Activated CD4-positive, alpha-beta T cell treated with anti-CD3 and anti-CD28 coated beads, Interleukin-2, amount 50 U/mL, for 1 hour (primary cell): ENCODE results near the gene KCNT1.

Experiments
- DNase-seq: peaks from one replicate; pipeline ENCODE4 v3.0.0-alpha.2; 2020

Gene KCNT1

DNA sequence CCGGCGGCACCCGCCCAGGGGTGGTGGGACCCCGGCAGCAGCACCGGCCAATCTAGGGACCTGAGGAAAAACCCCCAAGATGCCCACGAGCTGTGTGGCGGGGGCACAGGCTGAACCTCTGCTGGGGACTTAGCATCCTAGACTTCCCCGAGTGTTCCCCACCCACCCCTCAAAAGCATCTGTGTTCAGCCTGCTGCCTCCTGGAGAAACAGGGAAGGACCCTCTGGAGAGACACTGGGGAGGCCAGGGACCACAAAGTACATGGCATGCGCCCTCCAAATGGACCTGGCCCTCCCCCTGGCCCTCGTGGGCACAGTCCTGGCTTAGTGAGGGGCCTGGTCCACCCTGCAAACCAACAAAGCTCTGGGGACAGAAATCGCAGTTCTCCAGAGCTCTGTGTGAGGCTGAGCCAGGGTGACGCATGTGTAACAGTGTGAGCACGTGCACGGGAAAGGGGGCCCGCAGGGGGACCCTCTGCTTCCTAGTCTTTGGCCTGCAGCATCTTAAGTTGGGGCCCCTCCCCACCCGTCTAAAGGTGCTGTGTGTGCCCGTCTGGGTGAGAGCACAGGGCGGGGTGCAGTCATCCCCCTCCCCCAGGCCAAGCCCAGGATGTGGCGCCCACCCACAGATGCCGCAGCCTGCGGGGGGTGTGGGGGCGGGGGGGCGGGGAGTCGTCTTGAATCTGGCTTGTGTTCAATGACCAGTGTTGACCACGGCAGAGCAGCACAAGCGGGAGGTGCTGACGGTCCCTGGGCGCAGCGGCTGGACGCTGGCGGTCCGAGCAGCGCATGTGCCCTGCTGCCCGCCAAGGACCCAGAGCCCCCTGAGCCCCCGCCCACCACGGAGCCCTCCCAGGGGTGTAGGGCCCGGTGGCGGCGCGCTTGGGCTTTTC, 672 bp upstream of the KCNT1 start:
- no peak for DNase-seq

DNA sequence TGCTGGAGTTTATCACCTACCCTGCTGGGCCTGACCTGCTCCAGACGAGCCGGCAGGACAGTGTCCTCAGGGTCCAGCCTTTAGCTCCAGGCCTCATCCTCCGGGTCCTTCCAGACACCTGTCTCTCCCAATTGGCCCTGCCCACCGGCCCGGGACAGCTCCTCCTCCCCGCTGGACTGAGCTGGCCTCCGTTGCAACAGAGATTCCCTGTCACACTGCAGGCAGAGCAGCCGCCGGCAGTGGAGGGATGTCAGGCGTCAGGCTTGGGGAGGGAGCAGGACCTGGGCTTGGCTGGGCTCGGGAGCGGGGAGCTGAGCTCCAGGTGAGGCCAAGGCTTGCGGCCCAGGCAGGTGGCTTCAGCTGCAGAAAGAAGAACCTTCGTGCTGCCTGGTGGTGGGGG, 1.7 kb downstream of the KCNT1 start:
- no peak for DNase-seq

DNA sequence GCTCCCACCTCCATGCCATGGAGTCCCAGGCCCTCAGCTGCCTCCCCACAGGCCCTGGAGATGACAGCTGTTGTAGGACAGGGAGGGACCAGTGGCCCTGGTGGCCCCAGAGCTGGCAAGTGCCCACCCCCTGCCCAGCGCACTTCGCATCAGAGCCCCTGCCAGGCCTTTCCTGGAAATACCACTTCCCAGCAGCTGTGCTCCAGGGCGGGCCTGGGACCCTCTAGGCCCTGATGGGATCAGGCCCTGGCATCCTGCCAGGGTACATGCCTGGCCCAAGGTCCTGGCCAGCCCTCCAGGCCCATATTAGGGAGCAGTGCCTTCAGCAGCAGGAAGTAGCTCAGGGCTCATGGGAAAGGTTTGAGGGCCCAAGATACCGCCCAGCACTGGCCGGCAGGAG, 2.5 kb downstream of the KCNT1 start:
- DNase-seq = no peak

DNA sequence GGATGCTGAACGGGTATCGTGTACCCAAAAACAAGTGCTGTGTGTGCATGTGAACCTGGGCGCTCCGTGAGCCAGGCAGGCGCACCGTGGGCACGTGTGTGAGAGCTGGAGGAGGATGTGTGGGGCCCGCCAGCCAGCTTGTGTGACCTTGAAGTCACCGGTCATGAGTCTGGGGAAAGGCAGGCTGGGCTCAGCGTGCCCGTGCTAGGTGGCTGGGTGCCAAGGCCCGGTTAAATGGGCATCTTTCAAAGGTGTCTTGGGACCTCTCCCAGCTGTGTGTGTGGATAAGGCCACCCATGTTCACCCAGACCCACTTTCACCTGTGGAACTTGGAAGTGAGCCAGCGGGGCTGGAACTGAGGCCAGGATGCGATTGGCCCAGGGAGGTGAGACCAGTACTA, 3.4 kb downstream of the KCNT1 start:
- DNase-seq = no peak

DNA sequence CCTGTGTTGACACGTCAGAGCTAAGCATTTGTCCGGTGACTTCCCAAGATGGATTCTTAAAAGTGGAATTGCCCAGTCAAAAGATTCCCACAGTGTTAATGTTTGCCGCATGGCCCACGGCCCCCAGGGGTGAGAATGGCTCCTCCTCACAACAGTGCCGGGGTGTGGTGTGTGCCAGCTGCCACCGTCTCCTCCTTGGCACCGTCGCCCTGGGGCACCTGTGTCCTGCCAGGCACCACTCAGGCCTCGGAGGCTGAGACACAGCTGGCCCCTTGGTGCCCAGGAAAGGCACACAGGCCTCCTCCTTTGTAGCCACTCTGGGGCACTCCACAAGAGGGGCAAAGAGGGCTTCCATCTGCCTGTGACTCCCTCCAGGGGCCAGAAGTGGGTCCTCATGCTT, 4.3 kb downstream of the KCNT1 start:
- no peak for DNase-seq

DNA sequence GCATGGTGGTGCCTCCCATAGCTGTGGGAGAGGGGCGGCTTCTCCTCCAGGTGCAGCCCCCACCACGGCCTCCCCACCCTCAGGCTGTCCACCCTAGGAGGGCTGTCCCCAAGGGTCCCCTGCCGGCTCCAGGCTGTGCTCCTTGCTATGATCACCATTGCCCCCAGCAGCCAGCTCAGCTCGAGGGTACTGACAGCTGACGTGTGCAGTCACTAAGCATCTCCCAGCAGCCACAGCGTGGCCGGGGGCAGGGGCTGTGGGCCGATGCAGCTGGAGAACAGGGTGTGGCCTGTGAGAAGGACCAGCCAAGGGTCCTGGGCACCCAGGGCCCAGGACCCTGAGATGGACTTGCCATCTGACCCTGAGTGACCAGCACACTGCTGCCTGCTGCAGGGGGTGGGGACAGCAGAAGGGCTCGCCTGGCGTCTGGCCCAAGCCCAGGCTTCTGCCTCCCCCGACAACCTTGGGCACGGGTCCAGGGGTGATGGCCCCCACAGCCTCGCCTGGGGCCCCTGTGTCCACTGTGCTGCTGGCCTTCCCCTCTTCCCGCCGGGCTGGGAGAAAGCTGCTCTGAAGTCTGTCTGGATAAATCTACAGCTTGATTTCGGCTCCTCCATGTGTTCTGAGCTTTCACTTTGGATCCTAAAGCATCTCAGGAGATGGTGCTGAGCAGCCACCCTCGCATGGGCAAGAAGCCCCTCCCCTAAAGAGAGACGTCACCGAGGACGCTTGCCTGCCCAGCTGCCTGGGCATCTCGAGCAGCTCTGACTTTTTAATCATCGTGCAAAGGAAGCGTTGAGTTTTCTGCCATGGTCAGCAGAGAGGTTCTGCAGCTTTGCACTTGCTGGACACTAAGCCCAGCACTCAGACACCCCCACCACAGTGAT, 5.5 kb downstream of the KCNT1 start:
- no peak for DNase-seq

DNA sequence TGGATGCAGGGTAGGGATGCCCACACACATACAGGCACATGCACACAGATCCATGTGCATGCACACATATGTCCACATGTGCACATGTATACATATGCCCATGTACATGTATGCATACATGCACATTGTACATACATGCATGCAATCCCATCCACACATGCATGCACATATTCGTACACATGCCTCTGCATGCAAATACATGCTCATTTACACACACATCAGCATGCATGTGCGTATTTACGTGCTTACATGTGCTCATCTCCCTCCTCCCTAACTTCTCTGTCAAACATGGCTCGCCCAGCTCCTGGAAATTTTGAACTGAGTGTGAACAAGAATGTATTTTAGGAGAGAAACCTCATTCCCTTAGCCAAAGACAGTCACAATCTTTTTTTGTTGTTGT, 6.2 kb downstream of the KCNT1 start:
- DNase-seq = no peak

DNA sequence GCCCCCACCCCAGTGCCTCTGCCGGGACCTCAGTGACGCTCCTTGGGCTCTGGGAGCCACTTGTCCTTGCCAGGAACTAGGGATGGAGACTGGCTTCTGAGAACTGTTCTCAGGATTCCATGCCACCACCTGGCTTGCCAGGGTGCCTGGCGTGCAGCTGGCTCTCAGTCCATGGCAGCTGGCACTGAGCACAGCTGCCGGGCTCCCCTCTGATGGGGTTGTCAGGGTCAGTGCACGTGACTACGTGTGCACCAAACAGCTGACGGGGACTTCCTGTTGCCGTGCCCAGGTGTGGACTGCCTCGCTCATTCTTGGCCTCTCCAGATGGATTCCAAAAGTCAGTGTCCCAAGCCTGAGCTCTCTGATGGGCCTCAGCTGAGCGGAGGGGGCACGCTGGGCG, 9.4 kb downstream of the KCNT1 start:
- no peak for DNase-seq

DNA sequence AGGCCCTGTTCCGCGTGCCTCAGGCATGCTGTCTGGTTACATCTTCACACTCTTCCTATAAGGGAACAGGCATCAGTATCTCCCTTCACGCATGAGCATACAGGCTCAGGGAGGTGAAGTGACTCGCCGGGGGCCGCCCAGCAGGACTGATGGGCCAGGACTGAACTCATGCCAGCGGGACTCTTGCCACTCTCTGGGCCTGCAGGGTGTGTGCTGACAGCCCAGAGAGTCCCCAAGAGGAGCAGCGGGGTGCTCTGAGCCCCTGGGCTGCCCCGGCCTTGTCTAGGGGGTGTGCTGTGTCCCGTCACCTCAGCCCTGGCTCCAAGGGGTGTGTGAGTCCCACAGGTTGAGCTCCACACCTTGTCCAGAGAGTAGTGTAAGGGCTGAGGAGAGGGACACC, 9.9 kb downstream of the KCNT1 start:
- no peak for DNase-seq

DNA sequence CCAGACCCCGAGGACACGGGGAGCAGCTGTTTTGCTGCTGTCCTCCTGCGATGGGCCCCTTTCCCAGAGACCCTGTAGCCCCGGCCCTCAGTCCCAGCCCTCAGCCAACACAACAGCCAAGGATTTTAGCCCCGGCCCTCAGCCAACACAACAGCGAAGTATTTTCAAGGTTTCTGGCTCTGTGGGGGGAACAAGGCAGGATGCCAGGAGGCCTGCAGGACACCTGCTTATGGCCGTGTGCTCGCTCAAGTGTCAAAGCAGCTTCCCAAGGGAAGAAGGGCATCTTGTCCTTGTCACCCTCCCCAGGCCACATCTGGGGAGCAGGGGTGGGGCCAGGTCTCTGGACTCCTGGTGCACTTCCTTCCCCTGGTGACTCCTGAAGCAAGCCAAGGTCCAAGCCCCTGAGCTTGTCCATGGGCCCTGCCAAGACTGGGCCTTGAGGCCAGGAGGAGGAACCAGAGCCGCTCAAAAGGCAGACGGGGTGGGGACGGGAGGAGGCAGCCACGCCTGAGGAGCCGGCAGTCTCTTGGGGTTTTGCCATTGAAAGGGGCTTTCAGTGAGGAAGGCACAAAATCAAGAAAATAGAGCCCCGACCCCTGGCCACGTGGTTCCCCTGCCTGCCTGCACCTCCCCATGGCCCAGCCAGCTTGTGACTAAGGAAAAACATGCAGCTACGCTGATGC, 10.8 kb downstream of the KCNT1 start:
- no peak for DNase-seq

DNA sequence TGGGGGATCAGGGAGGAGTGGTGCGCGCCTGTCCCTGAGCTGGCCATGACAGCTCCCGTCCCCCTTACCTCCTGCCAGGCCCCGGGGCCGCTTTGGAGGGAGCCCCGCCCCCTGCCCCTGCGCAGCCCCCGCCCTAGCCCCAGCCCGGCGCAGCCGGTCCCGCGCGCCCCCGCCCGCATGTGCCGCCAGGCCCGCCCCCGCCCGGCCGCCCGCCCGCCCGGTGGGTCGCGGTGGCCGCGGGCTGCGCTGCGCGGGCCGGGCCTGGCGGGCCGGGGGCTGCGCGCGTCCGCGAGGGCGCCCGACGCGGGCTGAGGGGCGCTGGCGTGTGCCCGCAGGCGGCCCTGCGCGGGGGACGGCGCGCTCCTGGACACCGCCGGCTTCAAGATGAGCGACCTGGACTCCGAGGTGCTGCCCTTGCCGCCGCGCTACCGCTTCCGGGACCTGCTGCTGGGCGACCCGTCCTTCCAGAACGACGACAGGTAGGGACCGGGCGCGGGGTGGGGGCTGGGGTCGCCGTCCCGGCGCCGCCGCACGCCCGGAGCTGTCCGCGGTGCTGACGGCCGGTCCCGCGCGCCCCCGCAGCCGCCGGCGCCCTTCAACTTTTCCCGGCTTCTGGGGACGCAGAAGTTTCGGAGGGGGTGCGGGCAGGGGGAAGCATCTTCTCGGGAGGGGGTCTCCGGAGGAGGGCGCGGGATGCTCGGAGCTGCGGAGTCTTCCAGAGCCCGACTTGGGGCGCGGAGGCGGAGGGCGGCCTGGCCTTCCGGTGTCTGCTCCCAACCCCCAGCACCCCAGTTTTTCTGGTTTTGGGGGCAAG, 12.5 kb downstream of the KCNT1 start:
- DNase-seq = no peak

DNA sequence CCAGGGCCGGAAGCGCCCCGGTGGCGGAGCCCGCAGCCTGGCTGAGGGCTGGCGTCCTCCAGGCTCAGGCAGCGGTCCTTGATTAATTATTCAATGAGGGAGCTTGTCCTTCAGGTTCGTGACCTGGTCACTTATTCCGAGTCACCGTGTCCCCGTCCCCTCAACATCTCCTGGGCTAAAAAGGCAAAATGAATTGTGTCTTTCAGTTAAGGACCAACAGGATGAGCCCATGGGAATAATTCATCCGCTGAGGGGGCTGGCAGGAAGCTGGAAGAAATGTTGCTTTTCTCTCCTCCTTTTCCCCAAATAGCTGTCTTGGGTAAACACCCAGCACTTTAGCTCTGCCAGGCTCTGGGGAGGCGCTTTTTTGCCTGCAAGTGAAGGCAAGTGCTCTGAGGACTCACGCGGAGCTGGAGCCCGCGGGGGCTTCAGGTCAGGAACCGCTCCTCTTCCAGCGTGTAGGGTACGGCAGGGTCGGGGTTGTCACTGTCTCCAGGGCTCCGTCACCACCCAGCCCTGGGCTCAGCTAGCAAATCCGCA, 13.1 kb downstream of the KCNT1 start:
- no peak for DNase-seq

DNA sequence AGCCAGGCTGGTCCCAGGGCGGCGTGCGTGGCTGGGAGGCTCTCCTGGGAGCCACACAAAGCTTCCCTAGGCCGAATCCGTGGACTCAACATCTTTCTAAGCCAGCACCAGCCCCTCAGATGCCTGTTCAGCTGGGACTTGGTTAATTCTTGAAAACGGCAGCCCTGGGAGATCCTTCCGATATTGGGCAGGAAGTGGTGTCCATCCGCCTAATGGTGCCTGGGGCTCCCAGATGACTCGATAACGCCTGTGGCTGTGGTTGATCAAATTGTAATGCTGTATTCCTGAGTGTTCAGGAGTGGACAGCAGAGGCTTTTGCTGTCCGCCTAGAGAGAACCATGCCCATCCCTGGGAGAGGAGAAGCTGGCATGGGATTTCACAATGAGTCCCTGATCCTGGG, 14.1 kb downstream of the KCNT1 start:
- DNase-seq = no peak

DNA sequence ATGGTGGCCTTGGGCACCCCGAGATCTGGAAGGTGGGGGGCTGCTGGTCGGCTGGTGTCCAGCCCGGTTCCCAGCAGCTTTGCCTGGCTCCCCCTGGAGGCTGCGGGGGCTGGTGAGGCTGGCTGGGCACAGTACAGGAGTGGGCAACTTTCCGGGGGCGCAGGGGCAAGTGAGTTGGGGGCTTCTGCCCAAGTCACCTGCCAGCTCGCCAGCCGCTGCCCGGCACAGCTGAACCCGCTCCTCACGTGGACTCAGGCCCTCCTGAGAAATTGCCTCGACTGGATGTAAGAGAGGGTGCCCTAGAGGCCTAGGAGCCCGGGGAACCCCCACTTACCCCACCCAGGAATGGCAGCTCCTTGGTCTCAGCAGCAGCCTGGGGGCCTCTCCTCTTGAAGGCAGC, 15.4 kb downstream of the KCNT1 start:
- DNase-seq = no peak

DNA sequence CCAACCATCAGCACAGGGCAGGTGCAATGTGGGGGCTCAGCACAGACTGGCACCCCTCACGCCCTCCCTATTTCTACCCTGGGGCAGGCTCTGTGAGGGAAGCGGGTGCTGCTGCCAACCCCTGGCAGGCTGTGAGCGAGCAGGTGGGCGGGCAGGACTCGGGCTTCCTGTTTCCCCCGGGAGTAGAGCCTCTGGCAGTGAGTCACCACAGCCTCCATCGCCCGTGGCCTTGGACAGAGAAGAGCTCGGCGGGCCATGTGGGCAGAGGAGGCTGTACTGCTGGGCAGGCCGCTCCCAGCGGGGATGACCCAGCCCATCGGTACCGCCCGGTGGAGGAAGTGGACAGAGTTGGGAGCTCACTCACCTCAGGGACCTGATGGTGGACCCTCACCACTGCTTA, 16.6 kb downstream of the KCNT1 start:
- DNase-seq = no peak

DNA sequence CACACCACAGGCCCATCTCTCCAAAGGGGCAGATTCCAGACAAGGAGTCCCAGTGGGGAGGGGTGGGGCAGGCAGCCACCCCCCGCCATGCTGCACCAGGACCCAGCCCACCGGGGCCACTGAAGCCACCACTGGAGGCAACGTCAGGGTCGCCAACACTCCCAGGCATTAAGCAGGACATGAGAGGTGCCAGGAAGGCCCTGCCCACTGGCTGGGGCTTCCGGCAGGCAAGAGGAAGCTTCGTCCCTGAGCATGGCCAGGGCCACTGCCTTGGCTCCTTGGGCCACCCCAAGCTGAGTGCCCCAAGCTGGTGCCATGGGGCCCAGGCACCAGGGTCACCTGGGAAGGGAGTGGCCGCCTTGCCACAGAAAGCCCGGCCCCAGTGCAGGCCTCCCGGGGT, 17.5 kb downstream of the KCNT1 start:
- DNase-seq = no peak

DNA sequence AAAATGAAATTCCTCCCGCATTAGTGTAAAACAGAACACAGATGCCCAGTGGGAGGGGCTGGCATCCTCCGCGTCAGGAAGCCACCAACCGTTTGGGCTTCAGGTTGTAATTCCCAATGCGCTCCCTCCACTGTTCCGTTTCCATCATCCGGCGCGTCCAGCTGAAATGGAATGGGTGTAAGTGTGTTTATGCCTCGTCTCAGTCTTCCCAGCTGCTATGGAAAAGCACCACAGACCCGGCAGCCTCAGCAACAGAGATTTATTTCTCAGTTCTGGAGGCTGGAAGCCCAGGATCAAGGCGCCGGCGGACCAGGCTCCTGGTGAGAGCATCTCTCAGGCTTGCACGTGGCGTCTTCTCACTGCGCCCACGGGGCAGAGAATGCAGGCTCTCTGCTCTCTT, 20.4 kb downstream of the KCNT1 start:
- no peak for DNase-seq

DNA sequence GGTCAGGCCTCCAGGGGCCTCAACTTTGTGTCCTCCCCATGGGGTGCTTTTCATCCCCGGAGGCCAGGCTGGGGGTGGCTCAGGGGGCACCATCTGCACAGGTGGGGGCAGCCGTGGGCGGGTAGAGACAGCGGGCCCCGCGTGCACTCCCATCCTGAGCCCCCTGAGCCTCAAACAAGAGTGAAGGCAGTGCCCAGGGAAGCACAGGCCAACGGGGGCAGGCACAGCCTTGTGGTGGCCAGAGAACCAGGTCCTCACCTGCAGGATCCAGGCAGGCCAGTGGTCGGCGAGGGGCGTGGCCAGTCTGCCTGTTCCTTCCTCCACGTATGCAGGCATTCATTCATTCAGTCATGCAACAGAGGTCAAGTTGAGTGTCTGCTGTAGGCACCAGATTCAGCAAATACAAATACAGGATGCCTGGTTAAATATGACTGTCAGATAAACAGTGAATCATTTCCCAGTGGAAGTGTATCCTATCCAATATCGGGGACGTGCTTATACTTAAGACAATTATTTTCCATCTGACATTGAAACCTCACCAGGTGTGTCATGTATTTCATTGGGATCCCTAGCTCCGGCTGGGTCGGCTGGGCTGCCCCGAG, 22.3 kb downstream of the KCNT1 start:
- no peak for DNase-seq

DNA sequence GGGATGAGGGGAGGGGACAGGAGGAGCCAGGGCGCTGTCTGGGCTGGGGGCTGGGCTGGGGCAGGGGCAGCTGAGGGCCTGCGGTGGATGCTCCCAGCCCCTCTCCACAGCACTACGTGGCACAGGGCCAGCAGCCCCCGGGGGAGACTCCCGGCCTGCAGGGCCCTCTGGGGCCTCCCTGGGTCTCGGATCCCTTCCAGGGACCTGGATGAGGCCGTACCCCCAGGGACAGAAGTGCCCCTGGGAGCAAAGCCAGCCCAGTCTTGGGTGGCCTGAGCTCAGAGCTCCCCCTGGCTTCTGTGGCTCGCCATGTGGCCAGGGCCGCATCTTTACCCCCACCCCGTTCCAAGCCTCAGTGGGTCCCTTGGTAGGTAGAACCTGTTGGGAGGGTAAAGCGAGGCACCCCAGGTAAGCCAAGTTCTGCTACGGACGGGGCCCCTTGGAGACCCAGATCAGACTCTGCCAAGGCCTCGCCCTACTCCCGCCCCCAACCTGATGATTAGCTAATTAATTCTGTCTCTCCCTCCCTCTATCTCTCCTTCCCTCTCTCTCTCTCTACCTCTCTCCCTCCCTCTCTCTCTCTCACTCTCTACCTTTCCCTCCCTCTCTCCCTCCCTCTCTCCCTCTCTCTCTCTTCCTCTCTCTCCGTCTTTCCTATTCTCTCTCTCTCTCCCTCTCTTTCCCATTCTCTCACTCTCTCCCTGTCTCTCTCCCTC, 24.3 kb downstream of the KCNT1 start:
- DNase-seq = no peak

DNA sequence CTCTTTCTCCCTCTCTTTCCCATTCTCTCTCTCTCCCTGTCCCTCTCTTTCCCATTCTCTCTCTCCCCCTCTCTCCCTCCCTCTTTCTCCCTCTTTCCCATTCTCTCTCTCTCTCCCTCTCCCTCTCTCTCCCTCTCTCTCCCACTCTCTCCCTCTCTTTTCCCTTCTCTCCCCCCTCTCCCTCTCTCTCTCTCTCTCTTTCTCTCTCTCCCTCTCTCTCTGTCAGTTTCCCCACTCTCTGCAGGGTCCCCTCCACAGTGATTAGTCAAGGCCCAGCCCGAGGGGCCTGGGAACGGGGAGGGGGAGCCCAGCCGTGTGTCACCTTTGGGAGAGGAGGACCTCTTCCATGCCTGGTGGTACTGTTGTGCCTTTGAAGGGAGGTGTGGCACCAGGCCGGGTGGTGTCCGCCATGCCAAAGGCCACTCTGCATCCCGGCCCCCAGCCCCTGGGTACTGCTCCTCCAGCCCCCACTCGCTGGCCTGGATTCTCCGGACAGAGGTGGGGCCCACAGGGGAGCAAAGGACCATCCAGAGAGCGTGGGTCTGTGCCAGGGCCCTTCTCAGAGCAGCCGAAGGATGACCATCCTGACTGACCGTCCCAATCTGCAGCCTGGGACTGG, 25.4 kb downstream of the KCNT1 start:
- no peak for DNase-seq
